ENCODE measurements around the gene GRK7.
"Not testable (repeated sequence)": the region's sequence is repeated elsewhere in the genome, so short reads cannot be mapped to it uniquely, and the experiment has no call there.

Gene GRK7

DNA sequence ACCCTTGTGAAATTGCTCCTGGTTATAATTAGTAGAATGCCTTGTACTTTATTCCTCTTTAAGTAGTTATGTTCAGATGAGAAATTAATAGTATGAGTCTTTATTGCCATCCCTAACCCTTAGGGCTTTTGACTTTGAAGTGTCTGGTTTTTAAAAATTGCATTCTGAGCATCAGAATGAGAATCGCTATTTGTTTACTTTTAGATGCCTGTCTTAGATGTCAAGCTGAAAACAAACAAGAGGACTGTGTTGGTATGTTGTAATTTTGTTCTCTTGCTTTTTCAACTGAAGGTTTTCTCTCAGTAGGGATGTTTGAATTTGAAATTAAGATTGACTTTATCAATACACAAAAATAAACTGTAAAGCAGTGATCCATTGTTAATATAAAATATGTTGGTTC is 19.9 kb upstream of the GRK7 start:
- H3K4me1 ChIP-seq (ENCODE audit: insufficient read depth, poor library complexity, severe bottlenecking): peaks cover 14% of the 10 kb centered on the region
- H3K9me3 ChIP-seq (ENCODE audit: severe bottlenecking): no peaks in the 10 kb centered on the region
- peaks cover 73% of the 10 kb centered on the region for H3K36me3 ChIP-seq (ENCODE audit: low read depth)
- H3K4me3 ChIP-seq (ENCODE audit: severe bottlenecking): no peak overlapping the region
- no peak overlapping the region for H3K27ac ChIP-seq (ENCODE audit: poor library complexity, severe bottlenecking)
- TF ChIP-seq, protein P1, sequence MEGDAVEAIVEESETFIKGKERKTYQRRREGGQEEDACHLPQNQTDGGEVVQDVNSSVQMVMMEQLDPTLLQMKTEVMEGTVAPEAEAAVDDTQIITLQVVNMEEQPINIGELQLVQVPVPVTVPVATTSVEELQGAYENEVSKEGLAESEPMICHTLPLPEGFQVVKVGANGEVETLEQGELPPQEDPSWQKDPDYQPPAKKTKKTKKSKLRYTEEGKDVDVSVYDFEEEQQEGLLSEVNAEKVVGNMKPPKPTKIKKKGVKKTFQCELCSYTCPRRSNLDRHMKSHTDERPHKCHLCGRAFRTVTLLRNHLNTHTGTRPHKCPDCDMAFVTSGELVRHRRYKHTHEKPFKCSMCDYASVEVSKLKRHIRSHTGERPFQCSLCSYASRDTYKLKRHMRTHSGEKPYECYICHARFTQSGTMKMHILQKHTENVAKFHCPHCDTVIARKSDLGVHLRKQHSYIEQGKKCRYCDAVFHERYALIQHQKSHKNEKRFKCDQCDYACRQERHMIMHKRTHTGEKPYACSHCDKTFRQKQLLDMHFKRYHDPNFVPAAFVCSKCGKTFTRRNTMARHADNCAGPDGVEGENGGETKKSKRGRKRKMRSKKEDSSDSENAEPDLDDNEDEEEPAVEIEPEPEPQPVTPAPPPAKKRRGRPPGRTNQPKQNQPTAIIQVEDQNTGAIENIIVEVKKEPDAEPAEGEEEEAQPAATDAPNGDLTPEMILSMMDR (IDR thresholded peaks at IDR 0.05; ENCODE audit: poor library complexity, severe bottlenecking): no peak
- H3K27me3 ChIP-seq (ENCODE audit: insufficient read depth, poor library complexity, severe bottlenecking): no peaks in the 10 kb centered on the region
- DNase-seq (ENCODE audit: low spot score) (no peak), ATAC-seq (ENCODE audit: low read depth) (no peak)

DNA sequence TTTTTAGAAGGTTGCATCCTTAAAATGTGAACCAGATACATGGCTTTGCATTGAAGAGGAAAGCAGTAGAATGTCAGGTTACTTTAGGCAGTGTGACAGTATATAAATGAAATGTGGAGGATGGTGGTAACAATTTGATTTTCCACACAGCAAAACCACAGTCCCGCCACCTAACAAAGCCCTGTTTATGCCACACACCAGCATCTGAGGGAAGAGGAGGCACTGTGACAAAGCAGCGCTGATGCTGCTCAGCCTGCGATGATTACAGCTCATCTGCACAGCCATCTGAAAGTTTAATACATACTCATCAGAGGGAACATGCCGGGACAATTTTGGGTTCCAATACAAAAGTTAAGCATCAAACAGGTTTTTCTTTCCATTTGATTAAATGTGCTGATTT is 16.2 kb upstream of the GRK7 start:
- no peak overlapping the region for H3K4me3 ChIP-seq (ENCODE audit: severe bottlenecking)
- no peak for ATAC-seq (ENCODE audit: low read depth)
- H3K9me3 ChIP-seq (ENCODE audit: severe bottlenecking): no peaks in the 10 kb centered on the region
- no peak for DNase-seq (ENCODE audit: low spot score)
- peaks cover 67% of the 10 kb centered on the region for H3K36me3 ChIP-seq (ENCODE audit: low read depth)
- TF ChIP-seq, protein P1 (IDR thresholded peaks at IDR 0.05; ENCODE audit: poor library complexity, severe bottlenecking): no peak
- H3K27ac ChIP-seq (ENCODE audit: poor library complexity, severe bottlenecking): no peak overlapping the region
- peaks cover 3% of the 10 kb centered on the region for H3K4me1 ChIP-seq (ENCODE audit: insufficient read depth, poor library complexity, severe bottlenecking)
- H3K27me3 ChIP-seq (ENCODE audit: insufficient read depth, poor library complexity, severe bottlenecking): no peaks in the 10 kb centered on the region

DNA sequence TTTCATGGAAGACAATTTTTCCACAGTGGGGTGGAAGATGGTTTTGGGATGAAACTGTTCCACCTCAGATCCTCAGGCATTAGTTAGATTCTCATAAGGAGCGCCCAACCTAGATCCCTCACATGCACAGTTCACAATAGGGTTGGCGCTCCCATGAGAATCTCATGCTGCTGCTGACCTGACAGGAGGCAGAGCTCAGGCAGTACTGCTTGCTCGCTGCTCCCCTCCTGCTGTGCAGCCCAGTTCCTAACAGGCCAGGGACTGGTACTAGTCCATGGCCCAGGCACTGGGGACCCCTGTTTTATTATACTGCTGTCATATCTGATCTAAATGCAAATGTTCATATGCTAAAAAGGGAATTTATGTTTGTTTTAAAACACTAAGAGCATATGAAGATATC is 9.8 kb upstream of the GRK7 start:
- no peaks in the 10 kb centered on the region for H3K27me3 ChIP-seq (ENCODE audit: insufficient read depth, poor library complexity, severe bottlenecking)
- no peak overlapping the region for H3K4me3 ChIP-seq (ENCODE audit: severe bottlenecking)
- no peak for DNase-seq (ENCODE audit: low spot score)
- H3K9me3 ChIP-seq (ENCODE audit: severe bottlenecking): no peaks in the 10 kb centered on the region
- ATAC-seq (ENCODE audit: low read depth): no peak; the same call in 2 of the 3 replicates
- no peak overlapping the region for H3K27ac ChIP-seq (ENCODE audit: poor library complexity, severe bottlenecking)
- no peaks in the 10 kb centered on the region for H3K4me1 ChIP-seq (ENCODE audit: insufficient read depth, poor library complexity, severe bottlenecking)
- TF ChIP-seq, protein P1 (IDR thresholded peaks at IDR 0.05; ENCODE audit: poor library complexity, severe bottlenecking): no peak
- H3K36me3 ChIP-seq (ENCODE audit: low read depth): peaks cover 11% of the 10 kb centered on the region

DNA sequence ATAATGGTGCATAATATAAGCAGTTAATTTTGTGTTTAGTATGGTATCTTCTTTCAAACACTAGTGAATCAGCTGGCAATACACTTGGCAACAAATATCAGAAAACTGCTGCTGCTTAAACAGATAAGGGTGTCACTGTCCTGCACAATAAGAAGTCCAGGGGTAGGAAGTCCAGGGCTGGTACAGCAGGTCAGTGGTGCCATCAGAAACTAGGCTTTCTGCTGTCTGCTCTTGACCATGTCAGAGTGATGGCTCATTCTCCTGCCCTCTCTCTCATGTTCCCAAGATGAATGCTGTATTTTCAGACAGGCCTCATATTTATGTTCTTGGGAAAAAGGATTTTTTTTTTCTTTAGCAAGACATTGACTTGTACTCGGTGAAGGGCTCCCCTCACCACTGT is 9.2 kb upstream of the GRK7 start:
- TF ChIP-seq, protein P1 (IDR thresholded peaks at IDR 0.05; ENCODE audit: poor library complexity, severe bottlenecking): no peak
- H3K27me3 ChIP-seq (ENCODE audit: insufficient read depth, poor library complexity, severe bottlenecking): no peaks in the 10 kb centered on the region
- H3K36me3 ChIP-seq (ENCODE audit: low read depth): peaks cover 4% of the 10 kb centered on the region
- H3K27ac ChIP-seq (ENCODE audit: poor library complexity, severe bottlenecking): no peak overlapping the region
- ATAC-seq (ENCODE audit: low read depth): no peak
- no peak for DNase-seq (ENCODE audit: low spot score)
- no peaks in the 10 kb centered on the region for H3K4me1 ChIP-seq (ENCODE audit: insufficient read depth, poor library complexity, severe bottlenecking)
- H3K9me3 ChIP-seq (ENCODE audit: severe bottlenecking): no peaks in the 10 kb centered on the region
- no peak overlapping the region for H3K4me3 ChIP-seq (ENCODE audit: severe bottlenecking)

DNA sequence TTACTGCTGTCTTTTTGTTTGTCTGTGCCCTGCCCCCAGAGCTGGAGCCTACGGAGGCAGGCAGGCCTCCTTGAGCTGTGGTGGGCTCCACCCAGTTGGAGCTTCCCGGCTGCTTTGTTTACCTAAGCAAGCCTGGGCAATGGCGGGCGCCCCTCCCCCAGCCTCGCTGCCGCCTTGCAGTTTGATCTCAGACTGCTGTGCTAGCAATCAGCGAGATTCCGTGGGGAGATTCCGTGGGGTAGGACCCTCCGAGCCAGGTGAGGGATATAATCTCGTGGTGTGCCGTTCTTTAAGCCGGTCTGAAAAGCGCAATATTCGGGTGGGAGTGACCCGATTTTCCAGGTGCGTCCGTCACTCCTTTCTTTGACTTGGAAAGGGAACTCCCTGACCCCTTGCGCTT is 656 bp upstream of the GRK7 start:
- DNase-seq (ENCODE audit: low spot score); H3K9me3 ChIP-seq (ENCODE audit: severe bottlenecking); H3K27me3 ChIP-seq (ENCODE audit: insufficient read depth, poor library complexity, severe bottlenecking); H3K4me1 ChIP-seq (ENCODE audit: insufficient read depth, poor library complexity, severe bottlenecking); ATAC-seq (ENCODE audit: low read depth); H3K36me3 ChIP-seq (ENCODE audit: low read depth); H3K27ac ChIP-seq (ENCODE audit: poor library complexity, severe bottlenecking); H3K4me3 ChIP-seq (ENCODE audit: severe bottlenecking): not testable (repeated sequence)
